Measurements from ENCODE around the gene SEPTIN6.
"Not testable (repeated sequence)": the region's sequence is repeated elsewhere in the genome, so short reads cannot be mapped to it uniquely, and the experiment has no call there.

SEPTIN6 gene

GRCh38 chrX:119690921-119691716 lies 1.8 kb downstream of the SEPTIN6 start:
- peak; percentile 71 for DNase-seq

- no peak for DNase-seq
Measured at GRCh38 chrX:119688911-119689321, 4.1 kb downstream of the SEPTIN6 start.

- DNase-seq = no peak
Measured at GRCh38 chrX:119687661-119688413, 5.1 kb downstream of the SEPTIN6 start.

GRCh38 chrX:119686087-119686691 lies 6.8 kb downstream of the SEPTIN6 start:
- DNase-seq = no peak

- DNase-seq = peak; percentile 50
Measured at GRCh38 chrX:119685225-119686066, 7.5 kb downstream of the SEPTIN6 start.

- DNase-seq = no peak
Measured at GRCh38 chrX:119684916-119685224, 8.1 kb downstream of the SEPTIN6 start.

GRCh38 chrX:119684312-119684711 lies 8.7 kb downstream of the SEPTIN6 start:
- DNase-seq = not testable (repeated sequence)

- DNase-seq = no peak
Measured at GRCh38 chrX:119682019-119682989, 10.7 kb downstream of the SEPTIN6 start.

- no peak for DNase-seq
Measured at GRCh38 chrX:119677654-119677981, 15.3 kb downstream of the SEPTIN6 start.

- DNase-seq = no peak
Measured at GRCh38 chrX:119676949-119677653, 15.9 kb downstream of the SEPTIN6 start.

- DNase-seq = no peak
Measured at GRCh38 chrX:119673336-119673735, 19.6 kb downstream of the SEPTIN6 start.

GRCh38 chrX:119672426-119672825 lies 20.5 kb downstream of the SEPTIN6 start:
- no peak for DNase-seq

- no peak for DNase-seq
Measured at GRCh38 chrX:119669424-119670037, 23.4 kb downstream of the SEPTIN6 start.

GRCh38 chrX:119667111-119667878 lies 25.7 kb downstream of the SEPTIN6 start:
- DNase-seq = no peak

- DNase-seq = not testable (repeated sequence)
Measured at GRCh38 chrX:119664877-119665276, 28.1 kb downstream of the SEPTIN6 start.

- no peak for DNase-seq
Measured at GRCh38 chrX:119661486-119661885, 31.5 kb downstream of the SEPTIN6 start.

GRCh38 chrX:119659522-119659921 lies 33.4 kb downstream of the SEPTIN6 start:
- no peak for DNase-seq

- DNase-seq = peak; percentile 61
Measured at GRCh38 chrX:119655125-119655524, 37.8 kb downstream of the SEPTIN6 start.

GRCh38 chrX:119654112-119654531 lies 38.8 kb downstream of the SEPTIN6 start:
- no peak for DNase-seq

- DNase-seq = no peak
Measured at GRCh38 chrX:119648421-119648775, 44.6 kb downstream of the SEPTIN6 start.

Measured in activated CD8-positive, alpha-beta memory T cell treated with anti-CD3 and anti-CD28 coated beads, Interleukin-2, amount 50 U/mL, for 4 hours (primary cell).